GM12892 (cell line): ENCODE measurements around the gene MSANTD1.

Source experiments
- POLR2A ChIP-seq: IDR thresholded peaks from 2 replicates; pipeline ENCODE4 v1.6.1; 2011; ENCODE audit warnings: low read depth, low read length, control low read depth
- POLR2AphosphoS5 ChIP-seq: IDR thresholded peaks from 2 replicates; pipeline ENCODE4 v1.6.1; 2011; ENCODE audit warnings: low read depth, low read length, control low read depth
- TAF1 ChIP-seq: IDR thresholded peaks from 2 replicates; pipeline ENCODE4 v1.6.1; 2011; ENCODE audit warnings: low read depth, mild to moderate bottlenecking, control low read depth, low read length, borderline replicate concordance

DNA sequence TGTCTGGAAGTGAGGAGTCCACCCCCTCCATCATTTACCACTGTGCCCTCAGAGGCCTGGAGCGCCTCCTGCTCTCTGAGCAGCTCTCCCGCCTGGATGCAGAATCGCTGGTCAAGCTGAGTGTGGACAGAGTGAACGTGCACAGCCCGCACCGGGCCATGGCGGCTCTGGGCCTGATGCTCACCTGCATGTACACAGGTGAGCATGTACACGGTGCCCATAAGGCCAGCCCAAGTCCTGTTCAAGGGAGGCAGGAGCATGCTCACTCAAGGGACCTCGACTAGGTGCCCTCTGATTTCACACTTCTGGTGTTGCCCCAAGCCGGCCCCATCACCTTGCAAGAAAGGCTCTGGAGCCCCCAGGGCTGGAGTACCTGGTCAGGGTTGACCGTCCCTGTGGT is 13.4 kb upstream of the MSANTD1 start:
- no peak for TF ChIP-seq TAF1
- no peak for TF ChIP-seq POLR2A
- TF ChIP-seq POLR2AphosphoS5 = no peak
